Ovary (tissue), 3 donors: ENCODE measurements around the gene PNPO.

Source experiments
- POLR2A ChIP-seq: fragments of 450-650 bp; IDR thresholded peaks from one replicate; pipeline ENCODE4 v1.6.1; 2017; ENCODE audit warnings: antibody characterized with exemption, mild to moderate bottlenecking, moderate library complexity
- TF ChIP-seq, protein P1 (sequence below), 3 donors: fragments of 450-650 bp in 2 of 3; fragments of 200-600 bp in 1 of 3; IDR thresholded peaks; one replicate each; pipeline versions ENCODE4 v1.5.1 to v1.8.0; 2016 to 2022; ENCODE audit warnings: antibody characterized with exemption in 3 of 3, mild to moderate bottlenecking in 1 of 3
- donor health status: DM: no; HTN: no; CAD: no.

GRCh38 chr17:47987240-47987835 lies 46.0 kb downstream of the PNPO start:
- TF ChIP-seq, protein P1, sequence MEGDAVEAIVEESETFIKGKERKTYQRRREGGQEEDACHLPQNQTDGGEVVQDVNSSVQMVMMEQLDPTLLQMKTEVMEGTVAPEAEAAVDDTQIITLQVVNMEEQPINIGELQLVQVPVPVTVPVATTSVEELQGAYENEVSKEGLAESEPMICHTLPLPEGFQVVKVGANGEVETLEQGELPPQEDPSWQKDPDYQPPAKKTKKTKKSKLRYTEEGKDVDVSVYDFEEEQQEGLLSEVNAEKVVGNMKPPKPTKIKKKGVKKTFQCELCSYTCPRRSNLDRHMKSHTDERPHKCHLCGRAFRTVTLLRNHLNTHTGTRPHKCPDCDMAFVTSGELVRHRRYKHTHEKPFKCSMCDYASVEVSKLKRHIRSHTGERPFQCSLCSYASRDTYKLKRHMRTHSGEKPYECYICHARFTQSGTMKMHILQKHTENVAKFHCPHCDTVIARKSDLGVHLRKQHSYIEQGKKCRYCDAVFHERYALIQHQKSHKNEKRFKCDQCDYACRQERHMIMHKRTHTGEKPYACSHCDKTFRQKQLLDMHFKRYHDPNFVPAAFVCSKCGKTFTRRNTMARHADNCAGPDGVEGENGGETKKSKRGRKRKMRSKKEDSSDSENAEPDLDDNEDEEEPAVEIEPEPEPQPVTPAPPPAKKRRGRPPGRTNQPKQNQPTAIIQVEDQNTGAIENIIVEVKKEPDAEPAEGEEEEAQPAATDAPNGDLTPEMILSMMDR (IDR thresholded peaks at IDR 0.05): no peak
- TF ChIP-seq POLR2A: no peak
